HG03139 (cell line): ENCODE results near the gene PTPRS.

Experiments
- ATAC-seq: cut with Tn5 transposase; IDR thresholded peaks from one replicate; pipeline ENCODE4 v1.9.1; 2021; ENCODE audit not compliant: unreplicated experiment

The PTPRS gene

DNA sequence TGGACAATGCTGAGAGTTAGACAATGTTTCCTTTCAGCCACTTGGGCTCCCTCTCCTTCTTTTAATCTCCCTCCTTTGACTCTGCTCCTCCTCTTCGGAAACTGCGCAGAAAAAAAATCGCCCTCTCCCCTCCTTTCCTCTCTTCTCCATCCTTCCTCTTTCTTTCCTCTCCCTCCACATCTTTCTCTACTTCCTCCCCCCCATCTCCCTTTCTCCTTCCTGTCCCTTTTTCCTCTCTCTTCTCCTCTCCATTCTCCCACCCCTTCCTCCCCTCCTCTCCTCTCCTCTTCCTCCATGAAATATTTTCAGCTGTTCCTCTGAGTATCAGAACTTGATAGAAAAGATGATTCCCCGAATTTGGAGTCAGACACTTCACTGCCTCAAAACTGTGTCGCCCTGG is 15.1 kb upstream of the PTPRS start:
- no peak for ATAC-seq

DNA sequence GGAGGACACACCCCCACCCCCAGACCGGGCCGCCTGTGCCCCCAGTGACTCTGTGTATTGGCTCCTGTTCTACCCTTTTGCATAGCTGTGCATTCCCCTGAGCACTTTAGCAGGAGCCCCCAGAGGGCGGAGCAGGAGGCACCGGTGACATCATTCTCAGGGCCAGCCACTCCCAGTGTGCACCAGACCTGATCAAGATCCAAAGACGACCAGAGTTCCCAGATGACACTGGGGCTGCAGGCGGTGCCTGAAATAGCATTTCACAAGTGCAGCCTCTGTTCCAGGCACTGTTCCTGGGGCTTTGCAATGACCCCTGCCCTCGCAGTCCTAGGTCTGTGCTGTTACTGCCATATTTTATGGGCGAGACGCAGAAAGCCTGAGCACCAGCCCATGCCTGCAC is 14.5 kb upstream of the PTPRS start:
- ATAC-seq: no peak

DNA sequence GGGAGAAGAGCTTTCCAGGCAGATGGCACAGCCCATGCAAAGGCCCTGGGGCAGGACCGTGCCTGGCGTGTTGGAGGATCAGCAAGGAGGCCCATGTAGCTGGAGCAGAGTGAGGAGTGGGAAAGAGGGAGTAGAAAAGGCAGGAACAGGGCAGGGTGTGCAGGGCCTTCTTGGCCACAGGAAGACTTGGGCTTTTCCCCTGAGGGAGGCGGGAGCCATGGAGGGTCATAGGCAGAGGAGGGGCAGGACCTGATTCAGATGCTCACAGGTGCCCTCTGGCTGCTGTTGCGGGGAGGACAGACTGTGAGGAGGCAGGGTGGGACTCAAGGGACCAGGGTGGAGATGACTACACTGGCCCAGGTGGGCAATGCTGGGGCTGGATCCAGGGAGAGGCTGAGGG is 13.8 kb upstream of the PTPRS start:
- ATAC-seq: no peak

DNA sequence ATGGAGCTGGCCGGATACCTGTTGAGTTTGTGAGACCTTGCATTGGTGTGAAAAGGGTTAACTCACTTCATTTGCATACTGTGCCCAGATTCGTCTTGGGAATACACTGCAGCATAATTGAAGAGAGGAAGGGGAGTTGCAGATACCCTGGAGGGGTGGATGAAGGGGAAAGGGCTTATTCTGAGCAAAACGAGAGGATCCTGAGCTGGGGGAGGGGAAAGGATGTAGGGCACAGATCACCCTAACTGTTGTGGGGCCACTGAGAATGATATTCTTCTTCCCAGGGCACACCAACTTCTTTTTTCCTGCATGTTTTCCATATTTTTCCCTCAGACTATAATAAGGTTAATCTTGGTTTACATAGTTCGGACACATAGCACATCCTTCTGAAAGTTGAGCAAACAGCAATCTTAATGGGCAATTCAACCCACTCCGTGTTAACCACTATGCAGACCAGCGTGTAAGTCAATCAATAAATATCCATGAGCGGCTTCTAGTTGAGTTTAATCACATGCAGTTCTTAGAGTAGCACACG is 11.7 kb upstream of the PTPRS start:
- no peak for ATAC-seq

DNA sequence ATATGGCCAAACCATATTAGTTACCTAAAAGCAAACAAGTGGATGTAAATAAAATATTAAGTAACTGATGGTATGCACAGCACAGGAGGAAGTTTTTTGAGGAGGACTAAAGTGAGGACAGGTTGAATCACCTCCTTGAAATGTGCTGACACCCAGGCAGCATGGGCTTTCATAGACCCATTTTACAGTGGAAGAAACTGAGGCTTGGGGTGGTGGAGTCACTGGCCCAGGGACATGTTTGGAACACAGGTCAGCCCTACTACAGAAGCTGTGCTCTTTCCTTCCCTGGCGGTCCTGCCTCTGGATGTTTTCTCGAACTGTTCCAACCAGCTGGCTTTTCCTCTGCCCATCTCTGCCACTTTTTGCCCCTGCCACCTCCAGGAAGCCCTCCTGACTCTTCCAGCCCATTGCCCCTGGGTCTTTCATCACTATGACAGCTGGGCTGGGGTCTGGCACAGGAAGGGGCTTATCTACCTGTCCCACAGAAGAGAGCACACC is 11.2 kb upstream of the PTPRS start:
- no peak for ATAC-seq

DNA sequence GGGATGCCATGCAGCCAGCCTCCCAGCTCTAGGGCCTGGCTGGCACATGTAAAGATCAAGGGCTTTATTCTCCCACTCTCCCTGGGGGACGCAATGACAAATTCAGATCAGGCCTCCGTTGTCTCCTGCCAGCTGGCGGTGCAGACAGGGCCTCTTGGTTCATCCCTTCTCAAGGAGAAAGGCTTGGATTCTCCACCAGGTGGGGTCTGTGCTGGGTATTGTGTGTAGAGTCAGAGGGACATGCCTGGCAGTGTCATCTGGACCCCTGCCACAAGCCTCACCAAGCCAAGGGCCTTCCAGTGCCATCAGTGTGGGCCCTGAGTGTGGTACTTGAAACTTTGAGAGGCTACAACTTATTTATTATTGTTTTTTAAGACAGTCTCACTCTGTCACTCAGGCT is 8.4 kb upstream of the PTPRS start:
- ATAC-seq: no peak

DNA sequence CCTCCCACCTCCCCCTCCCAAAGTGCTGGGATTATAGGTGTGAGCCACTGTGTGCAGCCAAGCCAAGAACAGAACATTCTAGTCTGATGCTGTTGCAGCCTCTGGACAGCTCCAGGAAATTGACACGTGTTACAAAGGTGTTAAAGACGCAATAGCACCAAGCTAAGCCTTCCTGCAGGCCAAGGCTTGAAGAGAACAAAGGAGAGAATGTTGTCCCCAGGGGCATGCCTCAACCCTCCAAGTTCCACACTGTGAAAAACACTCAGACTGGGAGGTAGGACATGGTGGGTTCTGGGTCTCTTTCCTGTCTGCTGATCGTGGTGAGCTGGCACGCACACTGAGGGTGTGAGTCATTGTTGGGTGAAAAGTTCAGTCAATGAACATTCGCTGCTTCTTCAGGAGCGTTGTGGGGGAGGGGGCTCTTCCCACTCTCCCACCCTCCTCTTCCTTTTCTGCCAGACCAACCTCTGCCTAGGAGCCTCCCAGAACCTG is 5.3 kb upstream of the PTPRS start:
- no peak for ATAC-seq

DNA sequence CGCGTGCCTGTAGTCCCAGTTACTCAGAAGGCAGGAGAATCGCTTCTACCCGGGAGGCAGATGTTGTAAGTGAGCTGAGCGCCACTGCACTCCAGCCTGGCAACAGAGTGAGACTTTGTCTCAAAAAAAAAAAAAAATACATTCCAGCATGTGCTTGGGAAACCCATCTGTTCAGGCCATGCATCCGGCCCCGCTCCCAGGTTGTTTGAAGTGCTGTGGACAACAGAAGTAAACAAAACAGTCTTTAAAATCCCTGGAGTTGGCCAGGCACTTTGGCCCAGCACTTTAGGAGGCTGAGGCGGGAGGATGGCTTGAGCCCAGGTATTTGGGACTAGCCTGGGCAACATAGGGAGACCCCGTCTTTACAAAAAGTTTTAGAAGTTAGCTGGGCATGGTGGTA is 3.2 kb upstream of the PTPRS start:
- ATAC-seq: no peak

DNA sequence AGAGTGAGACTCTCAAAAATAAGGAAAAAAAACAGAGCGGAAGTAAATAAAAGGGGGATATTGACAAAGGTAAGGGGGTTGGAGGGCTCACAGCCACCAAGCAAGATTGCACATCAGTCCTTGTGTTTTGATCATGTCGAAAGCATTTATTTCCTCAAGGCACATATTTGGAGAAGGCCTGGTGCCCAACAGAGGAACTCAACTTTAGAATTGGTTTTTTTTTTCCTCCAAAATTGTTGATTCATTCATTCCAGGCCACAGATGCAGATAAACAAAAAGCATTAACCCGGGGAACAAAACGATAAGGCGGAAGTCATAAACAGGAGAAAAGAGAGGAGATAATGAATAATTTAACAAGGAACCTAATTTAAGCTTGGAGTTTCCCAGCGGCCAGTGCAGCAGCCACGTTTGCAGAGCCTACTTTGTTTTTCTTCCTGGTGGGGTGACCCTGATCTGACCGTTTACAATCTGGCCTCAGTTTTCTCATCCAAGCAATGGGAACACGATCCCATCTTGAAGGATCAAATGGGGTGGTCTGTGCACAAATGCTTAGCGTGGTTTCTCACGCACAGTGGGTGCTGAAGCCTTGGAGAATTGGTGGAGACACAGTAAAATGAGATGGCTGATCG is 2.1 kb upstream of the PTPRS start:
- no peak for ATAC-seq

DNA sequence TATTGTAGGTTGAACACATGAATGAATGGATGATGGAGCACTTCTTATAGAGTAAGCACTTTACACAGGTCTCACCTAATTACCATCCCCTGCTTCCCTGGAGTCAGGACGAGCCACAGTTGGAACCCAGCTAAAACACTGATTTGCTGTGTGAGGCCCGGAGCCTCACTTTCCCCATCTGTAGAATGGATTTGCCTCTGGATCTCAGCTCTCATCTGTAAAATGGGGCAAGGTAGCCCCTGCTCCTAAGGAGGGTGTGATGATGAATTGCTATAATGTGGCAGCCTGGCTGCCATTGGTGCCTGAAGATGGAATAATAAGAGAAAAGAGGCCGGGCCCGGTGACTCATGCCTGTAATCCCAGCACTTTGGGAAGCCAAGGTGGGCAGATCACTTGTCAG is 1.4 kb upstream of the PTPRS start:
- no peak for ATAC-seq

DNA sequence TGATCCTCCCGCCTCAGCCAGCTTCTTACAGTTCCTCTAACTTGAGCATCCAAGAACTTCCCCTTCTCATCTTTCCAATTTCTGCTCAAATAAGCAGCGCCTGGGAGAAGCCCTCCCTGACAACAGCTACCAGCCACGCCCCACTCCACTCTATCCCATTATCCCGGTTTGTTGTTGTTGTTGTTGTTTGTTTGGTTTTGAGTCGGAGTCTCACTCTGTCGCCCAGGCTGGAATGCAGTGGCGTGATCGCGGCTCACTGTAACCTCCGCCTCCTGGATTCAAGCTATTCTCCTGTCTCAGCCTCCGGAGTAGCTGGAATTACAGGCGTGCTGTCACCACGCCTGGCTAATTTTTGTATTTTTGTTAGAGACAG is 822 bp upstream of the PTPRS start:
- no peak for ATAC-seq

DNA sequence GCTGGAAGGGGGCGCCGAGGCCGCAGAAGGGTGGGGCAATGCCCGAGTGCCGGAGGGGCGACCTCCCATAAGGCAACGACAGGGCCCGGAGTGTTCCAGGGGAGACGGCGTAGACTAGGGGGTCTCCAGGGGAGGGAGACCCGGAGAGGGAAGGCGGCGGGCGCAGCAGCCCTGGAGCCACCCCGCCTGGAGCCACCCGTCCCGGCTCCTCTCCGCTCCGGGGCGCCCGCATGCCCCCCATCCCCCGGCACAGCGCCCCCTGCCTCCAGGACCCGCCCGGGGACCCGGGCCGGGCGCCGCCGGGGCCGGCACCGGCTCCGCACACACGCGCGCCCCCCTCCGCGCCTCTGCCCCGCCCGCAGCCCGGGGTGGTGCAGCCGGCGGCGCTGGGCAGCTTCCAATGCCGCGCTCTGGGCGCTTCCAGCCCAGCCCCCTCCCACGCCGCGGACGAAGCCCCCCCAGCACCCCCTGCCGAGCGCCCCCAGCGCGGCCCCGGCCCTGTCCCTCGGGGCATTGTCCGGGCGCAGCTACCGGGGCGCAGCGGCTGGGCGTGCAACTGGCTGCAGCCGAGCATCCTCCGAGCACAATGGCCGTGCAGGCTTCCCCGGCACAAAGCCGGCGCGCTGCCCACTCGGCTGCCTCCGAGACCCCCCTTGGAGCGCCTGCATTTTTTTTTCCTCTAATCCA is 519 bp downstream of the PTPRS start:
- no peak for ATAC-seq

DNA sequence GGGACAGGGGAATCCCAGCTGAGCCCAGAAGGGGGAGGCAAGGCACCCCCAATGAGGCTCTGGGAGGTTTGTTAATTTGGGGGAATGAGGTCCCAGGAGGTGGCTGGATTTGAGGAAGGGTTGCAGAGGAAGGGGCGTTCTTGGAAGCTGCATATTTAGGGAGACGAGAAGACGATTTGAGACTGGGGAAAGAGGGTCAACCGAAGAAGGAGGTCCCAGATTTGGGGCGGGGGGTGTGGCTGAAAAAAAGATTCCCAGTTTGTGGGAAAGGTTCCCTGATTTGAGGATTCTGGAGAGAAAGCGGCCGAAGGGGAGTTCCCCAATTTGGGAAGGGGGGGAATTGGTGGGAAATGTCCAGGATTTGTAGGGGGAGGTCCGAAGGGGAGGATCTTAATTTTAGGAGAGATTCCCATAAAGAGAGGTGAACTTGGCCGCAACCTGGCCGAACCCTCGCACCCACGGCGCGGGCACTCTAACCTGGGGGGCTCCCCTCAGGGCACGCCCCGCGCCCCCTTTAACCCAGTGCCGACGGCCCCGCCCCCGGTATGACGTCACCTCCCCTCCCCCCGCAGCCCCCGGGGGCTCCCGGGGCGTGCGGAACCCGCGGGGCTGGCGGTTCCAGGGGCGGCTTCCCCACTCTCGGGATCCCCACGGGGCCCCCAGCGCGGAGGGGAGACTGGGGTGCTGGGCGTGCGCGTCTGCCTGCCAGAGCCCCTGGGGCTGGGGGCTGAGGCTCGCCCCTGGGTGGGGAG is 1.2 kb downstream of the PTPRS start:
- ATAC-seq: no peak

DNA sequence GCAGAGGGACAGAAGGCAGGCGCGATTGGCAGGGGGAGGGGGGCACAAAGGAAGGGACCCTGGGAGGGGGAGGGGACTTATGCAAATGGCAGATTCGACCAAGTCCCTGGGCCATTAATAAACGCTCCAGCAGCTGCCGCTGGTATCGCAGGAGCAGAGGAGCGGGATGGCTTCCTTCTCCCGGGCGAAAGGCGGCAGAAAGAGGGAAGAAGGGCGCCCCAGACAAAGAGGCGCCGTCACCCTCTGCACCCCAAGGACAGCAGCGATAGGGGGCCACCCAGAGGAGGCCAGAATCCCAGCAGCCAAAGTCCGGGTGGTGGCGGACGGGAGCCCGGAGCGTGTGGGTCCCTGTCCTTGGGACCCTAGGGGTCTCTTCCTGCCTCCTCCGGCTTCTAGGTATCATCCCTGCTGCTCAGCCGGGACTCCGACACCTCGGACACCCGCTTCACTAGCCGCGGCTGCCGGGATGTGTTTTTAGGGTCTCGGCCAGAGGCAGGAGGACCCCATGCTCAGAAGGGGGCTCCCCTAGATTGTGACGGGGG is 1.9 kb downstream of the PTPRS start:
- no peak for ATAC-seq

DNA sequence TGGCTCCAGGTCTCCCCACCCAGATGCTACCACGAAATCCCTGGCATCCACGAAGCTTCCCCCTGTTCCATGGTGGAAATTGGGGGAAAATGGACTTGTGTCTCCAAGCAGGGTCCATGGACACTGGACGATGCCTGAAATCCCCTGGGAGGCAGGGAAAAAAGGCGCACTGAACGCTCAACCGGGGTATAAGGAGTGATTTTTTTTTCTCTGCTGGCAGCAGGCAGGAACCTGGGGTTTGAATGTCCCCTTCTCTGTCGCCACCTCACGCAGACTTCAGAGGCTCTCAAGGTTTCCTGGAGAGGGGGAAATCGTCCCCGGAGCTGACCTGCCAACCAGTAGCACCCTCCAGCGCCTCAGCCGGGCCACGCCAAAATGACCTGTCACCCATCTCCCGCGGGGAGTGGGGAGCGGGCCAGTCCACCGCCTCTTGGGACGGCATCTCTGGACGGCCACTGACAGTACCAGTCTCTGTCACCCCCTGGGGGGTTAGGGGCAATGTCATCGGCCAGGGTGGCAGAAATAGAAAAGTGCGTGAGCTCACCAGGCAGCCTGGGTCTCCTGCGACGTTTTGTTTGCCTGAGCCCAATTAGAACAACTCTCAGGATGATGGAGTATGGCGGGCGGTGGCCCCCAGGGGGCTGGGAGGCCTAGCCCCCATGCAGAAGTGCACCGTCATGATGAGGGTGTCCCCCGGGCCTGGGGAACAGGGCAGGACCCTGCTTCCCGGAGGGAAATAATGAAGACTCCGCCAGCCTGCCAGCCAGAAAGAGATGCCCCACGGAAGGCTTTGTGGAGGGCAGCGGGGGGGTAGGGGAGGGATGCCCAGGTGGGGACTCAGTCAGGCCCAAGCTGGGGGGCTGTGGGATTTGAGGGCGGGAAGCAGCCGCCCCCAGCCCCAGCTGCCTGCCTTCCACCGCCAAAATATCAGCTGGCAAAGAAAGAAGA is 2.6 kb downstream of the PTPRS start:
- ATAC-seq: no peak

DNA sequence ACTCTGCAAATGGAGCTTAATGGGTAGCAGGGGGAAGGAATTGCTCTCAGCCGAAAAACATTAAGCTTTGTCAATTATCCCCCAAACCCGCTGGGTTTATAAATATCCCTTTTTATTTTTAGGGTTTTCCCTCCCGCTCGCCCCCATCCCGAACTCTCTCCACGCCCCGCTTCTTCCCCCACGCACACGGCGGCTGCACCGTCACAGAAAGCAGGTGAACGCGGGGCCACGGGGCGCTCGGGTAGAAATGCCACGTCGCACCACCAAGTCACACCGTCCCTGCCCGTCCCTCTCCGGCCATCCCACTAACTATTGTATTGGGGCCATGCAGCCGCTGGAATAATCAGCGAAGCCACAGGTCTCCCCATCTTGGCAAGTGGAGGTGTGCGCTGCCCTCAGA is 3.5 kb downstream of the PTPRS start:
- no peak for ATAC-seq

DNA sequence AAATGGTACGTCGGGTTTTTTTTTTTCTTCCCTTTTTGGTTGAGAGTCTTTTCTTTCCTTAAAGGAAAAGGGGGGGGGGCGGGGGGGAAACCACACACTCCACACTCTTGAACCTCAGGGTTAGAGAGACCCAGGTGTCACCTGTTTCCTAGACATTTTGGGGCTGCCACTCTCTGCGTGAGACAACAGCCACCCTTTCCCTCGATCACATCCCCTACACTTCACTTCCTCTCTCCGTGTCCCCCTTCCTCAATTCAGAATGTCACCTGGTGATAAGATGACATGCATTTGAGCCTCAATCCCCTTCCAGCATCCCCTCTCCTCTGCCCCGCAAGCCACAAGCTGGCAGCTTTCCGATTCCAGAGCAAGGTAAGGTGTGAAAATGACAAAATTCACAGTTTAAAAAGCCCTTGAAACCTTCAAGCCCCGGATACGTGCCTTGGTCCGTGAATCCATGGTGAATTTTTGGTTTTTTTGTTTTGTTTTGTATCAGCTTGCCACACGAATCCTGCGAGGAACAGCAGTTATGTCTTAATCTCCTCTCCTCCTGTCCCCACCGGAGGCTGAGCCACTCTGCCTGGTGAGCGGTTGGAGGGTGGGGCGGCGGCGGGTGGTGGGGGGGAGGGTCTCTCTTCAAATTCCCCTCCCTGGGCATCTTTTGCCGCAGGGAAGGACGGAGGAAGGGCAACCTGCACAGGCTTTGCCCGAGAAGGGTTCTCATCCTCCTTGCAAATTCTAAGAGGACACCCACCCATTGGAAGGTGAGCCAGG is 4.2 kb downstream of the PTPRS start:
- ATAC-seq: no peak

DNA sequence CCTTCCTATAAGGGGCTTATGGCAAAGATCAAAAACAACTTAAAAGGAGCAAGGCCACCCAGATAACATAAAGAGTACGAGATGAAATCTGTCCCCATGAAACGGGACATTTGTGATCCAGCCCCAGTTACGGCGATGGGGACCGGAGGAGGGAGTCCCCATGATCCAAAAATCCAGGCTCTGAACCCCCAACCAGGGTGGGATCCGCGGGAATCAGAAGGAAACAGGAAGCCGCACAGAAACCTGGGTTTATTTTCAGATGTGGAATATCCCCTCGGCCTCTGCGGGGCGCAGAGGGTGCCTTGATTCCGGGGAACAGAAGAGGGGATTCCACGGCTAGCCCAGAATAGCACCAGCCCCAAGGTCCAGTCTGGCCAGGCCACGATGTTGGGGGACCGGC is 5.0 kb downstream of the PTPRS start:
- no peak for ATAC-seq

DNA sequence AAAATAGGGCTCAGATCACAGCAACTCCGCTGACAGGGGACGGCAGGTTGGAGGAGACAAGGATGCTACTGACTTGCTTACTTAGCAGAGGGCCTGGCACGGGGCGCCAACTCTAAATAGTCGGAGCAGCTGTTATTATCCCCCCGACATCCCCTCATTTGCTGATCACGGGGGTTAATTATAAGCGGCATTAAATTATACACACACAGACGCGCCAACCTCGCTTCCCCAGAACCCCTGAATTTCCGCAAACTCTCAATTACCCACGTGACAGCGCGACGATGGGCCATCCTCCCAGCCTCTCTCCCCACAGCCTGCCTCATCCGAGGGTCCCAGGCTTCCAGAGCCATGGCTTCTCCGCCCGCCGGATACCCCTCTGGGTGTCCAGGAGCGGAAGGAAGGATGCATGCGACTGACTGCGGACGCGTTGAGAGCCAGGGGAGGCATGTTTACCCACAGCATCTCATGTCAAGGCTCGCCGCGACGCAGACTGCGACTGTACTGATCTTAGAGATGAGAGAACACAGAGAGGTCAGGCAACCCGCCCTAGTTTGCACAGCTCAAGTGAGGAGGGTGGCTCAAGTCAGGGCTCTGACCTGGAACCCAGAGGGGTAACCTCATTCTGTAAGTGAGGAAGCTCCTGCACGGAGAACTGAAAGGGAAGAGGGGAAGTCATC is 5.7 kb downstream of the PTPRS start:
- no peak for ATAC-seq
